GOT3 (cell line): ENCODE results near the gene ZNF276.
"Not testable (repeated sequence)": the region's sequence is repeated elsewhere in the genome, so short reads cannot be mapped to it uniquely, and the experiment has no call there.

Experiments
- DNase-seq: peaks from one replicate; lab custom pipeline; 2025; ENCODE audit warnings: mixed read lengths; lab: John Stamatoyannopoulos, UW

ZNF276 gene

GRCh38 chr16:89738538-89739317 lies 17.4 kb downstream of the ZNF276 start:
- DNase-seq = no peak

DNA sequence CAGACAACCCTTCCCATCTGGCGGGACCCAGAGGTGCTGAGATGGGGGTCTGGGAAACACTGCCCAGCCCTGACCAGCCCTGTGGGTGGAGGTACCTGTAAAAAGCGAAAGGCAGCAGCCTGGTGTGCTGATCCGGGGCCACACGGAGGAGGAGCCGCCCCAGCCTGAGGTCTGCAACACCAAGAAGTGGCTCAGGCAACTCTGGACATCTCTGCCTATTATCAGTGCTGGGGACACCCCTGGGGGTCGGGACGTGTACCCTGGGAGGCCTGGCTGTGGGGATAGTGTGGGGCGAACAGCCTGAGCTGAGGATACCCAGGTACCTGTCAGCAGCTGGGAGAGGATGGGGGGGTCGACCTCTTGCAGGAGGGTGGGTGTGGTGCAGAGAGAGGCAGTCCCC lies 18.0 kb downstream of the ZNF276 start:
- no peak for DNase-seq

DNA sequence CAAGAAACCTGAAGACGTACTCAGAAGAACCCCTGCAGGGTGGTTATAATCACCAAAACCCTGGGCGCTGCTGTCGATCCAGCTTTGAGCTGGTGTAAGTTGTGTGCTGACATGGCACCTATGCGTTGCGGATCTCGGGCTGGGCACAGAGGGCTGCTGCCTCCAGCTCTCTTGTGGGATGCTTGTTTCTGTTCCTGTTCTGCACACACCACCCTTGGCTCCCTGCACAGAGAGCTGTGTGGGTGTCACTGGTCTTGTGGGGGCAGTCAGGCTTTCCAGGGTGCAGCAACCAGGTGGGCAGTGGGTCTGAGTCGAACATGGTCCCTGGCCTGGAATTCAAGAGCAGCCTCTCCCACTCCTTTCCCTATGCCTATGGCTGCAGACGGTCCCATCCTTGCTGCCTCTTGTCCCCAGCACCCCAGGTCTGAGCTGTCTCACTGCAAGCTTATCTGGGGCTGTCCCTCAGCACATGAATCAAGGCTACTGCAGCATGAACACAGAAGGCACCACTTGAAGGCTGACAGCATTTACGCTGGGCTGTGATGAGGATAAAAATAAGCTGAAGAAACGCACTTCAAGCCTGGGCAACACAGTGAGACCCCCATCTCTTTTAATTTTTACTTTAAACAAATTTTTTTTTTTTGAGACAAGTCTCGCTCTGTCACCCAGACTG lies 20.1 kb downstream of the ZNF276 start:
- no peak for DNase-seq

DNA sequence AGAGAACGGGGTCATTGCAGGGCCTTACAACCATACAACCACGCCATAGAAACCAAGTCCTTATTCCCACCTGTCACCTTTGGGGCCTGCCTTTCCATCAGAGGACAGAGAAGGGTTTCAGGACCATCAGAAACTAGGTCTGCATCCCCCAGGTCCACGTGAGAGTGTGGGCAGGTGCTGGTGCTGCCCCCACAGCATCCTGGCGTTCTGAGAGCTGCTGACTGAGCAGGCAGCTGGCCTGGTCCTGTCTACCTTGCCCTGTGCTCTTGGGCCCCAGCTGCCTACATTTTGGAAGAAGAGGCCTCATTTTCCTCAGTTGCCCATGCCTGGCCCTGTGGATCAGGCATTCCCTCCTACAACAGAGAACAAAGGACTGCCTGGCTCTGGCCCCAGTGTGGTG lies 21.6 kb downstream of the ZNF276 start:
- DNase-seq = no peak

DNA sequence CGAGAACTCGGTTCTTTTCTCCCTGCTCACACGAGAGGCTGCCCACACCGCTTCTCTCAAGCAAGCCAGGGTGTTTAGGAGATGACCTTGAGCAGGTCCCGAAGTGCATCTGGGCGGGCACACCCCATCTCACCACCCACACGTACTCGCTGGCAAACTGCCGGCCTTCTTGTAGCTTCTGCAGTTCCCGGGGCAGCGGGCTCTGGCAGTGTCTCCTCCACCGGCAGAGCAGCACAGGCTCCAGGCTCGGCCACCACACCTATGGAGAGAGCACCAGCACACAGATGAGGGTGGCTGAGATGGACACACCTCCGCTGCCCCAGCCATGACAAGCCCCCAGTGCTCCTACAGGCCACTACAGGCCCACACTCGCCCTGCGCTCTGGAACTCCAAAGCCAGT lies 23.5 kb downstream of the ZNF276 start:
- DNase-seq = no peak

DNA sequence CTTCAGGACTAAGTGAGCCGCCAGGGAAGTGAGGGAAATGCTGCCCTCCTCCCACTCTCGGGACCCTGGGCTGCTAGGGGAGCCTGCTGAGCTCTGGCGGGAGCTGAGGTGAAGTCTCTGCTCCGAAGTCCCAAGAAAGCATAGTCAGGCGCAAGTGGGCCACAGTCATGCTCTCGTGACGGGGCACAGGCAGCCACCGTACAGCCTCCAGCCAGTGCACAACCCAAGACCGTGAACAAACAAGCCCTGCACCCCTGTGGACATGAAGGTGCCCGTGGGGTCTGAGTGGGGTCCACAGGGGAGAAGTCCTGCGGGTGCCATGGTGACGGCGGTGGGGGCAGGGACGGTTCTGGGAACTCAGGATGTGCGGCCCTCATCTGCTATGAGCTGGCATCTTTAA lies 24.7 kb downstream of the ZNF276 start:
- no peak for DNase-seq

DNA sequence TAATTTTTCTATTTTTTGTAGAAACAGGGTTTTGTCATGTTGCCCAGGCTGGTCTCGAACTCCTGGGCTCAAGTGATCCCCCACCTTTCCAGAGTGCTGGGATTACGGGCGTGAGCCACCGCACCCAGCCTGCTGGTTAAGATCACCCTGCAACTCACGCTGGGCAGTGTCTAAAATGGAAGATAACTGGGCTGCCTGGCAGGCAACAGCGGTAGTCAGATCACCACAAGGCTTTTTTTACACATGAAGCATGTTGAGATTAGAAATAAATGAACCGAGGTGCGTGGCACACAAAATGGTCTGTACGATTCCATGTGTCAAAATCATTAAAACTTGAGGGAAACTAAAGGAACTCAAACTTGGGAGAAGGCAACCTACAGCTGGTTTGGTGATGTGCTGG lies 26.7 kb downstream of the ZNF276 start:
- no peak for DNase-seq

GRCh38 chr16:89748921-89749320 lies 27.6 kb downstream of the ZNF276 start:
- DNase-seq = no peak

DNA sequence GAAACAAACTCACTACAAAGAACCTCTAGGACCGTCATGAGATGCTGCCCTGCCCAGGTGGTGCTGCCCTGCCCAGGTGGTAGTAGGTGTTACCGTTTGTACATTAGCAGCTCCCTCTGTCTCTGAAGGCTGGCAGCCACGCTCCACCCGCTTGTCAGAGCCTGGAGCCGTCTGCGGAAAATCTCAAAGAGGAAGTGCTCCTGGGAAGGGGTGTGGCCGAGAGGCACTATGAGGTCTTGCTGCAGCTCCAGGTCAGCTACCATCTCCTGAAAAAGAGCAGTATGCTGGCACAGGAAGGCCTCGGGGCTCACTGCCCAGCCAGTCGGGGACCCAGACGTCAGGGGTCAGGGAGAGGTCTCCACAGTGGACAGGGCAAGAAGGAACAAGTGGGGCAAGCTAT lies 28.3 kb downstream of the ZNF276 start:
- no peak for DNase-seq

DNA sequence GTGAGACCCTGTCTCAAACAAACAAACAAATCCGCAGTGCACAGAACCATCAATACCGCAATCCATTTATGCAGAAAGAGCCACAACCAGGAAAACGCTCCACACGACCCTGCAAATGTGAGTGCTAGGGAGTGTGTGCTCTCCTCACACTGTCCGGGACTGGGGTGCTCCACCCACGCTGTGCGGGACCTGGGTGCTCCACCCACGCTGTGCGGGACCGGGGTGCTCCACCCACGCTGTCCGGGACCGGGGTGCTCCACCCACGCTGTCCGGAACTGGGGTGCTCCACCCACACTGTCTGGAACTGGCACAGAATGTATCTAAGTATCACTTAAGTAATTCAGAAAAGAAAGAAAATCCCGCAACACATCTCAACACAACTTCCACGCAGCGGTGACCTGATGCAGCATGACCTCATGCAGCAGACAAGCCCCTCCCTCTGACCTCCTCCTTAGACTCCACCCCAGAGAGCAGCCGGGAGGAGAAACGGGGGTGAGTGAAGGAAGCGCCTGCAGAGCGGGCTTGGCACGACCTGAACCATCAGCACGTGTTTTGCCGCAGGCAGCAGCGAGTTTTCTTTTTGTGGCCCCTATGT lies 38.5 kb downstream of the ZNF276 start:
- DNase-seq = no peak

GRCh38 chr16:89761304-89761922 lies 40.1 kb downstream of the ZNF276 start:
- no peak for DNase-seq

DNA sequence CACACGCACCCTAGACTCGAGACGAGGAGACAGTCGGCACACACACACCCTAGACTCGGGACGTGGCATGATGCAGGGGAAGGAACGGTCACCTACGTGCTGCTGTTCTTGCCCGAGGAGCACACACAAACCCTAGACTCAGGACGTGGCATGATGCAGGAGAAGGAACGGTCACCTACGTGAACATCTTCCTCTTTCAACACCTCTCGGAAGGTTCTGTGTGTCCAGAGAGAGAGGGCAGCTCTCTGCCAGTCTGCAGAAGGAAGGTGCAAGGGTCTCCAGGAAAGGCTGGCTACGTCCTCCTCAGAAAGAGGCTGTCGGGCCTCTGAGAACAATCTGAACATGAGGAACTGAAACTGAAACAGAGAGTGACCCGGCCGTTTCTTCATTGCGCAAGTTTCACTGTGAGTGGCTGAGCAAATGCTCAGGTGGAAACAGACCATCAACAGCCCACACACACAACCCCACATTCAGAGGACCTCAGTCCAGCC lies 43.4 kb downstream of the ZNF276 start:
- no peak for DNase-seq

DNA sequence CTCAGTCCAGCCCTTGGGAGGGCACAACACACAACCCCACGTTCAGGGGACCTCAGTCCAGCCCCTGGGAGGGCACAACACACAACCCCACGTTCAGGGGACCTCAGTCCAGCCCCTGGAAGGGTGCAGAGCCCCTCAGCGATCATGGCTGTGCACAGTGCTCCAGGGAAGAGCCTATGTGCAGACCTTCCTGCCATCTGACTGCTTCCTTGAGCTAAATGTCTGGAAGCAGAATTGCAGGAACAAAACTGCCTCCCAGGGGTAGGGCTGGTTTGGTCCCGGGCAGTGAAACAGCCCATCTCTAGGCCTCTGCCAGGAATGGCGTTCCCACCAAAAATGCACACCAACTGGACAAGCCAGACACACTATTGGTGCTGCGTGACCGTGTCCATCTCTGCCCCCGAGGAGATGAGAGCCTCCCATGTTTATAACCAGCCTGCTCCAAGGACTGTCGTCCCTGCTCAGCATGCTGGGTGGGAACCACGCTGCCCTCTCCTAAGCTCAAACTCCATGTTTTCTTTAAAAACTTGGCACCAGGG lies 44.0 kb downstream of the ZNF276 start:
- no peak for DNase-seq

- no peak for DNase-seq
Measured at GRCh38 chr16:89770367-89770766, 49.0 kb downstream of the ZNF276 start.

DNA sequence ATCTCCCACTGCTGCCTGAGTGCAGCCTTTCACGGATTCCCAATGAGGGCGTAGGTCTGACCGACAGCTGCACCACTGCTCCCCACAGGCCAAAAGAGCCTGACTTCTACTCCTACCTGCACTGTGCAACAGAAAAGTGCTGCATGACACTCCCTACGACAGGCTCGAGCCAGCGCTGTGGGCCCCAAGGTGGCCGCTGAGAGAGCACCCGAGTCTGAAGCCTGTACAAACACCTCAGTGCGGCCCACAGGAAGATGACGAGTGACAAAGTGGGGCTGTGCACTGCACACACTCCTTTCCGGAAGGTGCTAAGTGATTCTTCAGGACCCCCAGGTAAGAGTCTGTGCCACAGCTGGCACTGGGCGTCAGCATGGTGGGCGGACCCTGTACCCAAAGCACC lies 53.9 kb downstream of the ZNF276 start:
- DNase-seq = no peak

GRCh38 chr16:89778211-89778610 lies 56.9 kb downstream of the ZNF276 start:
- not testable (repeated sequence) for DNase-seq

GRCh38 chr16:89779231-89779908 lies 58.0 kb downstream of the ZNF276 start:
- DNase-seq = no peak

GRCh38 chr16:89779909-89780305 lies 58.6 kb downstream of the ZNF276 start:
- no peak for DNase-seq

DNA sequence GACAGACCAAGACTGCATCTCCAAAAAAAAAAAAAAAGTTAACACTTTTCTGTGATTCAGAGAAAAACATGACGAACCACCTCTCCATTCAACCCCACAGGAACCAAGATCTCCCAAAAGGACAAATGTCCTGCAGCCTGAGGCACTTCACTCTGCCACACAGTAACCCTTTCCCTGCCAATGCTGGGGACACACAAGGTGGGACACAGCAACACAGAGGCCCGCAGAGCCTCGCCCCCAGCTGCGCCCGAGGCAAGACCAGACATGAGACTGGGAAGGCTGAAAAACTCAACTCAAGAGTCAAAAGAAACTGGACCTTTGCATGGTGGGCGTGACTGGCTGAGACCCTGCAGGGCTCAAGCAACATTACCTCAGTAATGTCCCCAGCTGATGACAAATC lies 61.2 kb downstream of the ZNF276 start:
- DNase-seq = no peak

DNA sequence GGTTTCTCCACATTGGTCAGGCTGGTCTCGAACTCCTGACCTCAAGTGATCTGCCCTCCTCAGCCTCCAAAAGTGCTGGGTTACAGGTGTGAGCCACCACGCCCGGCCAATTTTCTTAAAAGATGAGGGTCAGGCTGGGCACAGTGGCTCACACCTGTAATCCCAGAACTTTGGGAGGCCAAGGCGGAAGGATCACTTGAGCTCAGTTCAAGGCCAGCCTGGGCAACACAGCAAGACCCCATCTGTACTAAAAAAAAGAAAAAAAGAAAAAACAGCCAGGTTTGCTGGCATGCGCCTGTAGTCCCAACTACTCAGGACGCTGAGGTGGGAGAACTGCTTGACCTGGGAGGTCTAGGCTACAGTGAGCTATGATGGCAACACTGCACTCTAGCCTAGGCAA lies 62.6 kb downstream of the ZNF276 start:
- DNase-seq = not testable (repeated sequence)

- no peak for DNase-seq
Measured at GRCh38 chr16:89784406-89784805, 63.1 kb downstream of the ZNF276 start.
